ENCODE data around the gene PRXL2B.

- TF ChIP-seq POLR2A (IDR thresholded peaks at IDR 0.05) (no peak), CTCF (IDR thresholded peaks at IDR 0.05) (no peak)
Observed at GRCh38 chr1:2580691-2581090, 5.9 kb upstream of the PRXL2B start.

Measured in adrenal gland (tissue), 5 donors.